Endothelial cell of umbilical vein (primary cell): ENCODE data around the gene PTPN22. TPM values are rescaled to one million over a fixed set of nuclear protein-coding genes. Genes with fewer than 3 reads are reported as not detected.

Experiments
- BruUV-seq: library from RNA; stranded (reverse); fragments of 400-500 nt; replicated peaks from 2 replicates; lab custom pipeline; 2021; lab: Mats Ljungman, UMichigan
- CTCF ChIA-PET: fragments of 300-600, 350-600 bp; sonication (Branson Sonifier 250); formaldehyde crosslinking; loops from one replicate; lab custom pipeline; 2021; ENCODE audit warnings: antibody characterized with exemption, inconsistent platforms; lab: Charles Lee
- POLR2A ChIA-PET: fragments of 300-600, 350-600 bp; sonication (Branson Sonifier 250); formaldehyde crosslinking; loops from one replicate; lab custom pipeline; 2021; ENCODE audit warnings: antibody characterized with exemption, inconsistent platforms; lab: Charles Lee
- DNase-seq: peaks from one replicate; pipeline ENCODE4 v3.0.0-alpha.2; 2011; ENCODE audit warnings: low read depth, low spot score
- FAIRE-seq: peaks from 2 replicates; lab custom pipeline; 2011; peaks lifted over from hg19 to GRCh38; lab: Jason Lieb, UNC
- H2AFZ ChIP-seq: 2 replicates; pipeline ENCODE4 v1.6.0; 2012; ENCODE audit warnings: low read depth, low read length, control low read depth, inconsistent platforms
- H3K27ac ChIP-seq: 2 replicates; pipeline ENCODE4 v1.5.1; 2011; ENCODE audit warnings: low read depth, mild to moderate bottlenecking, control low read depth, low read length, moderate library complexity; ENCODE audit not compliant: insufficient read depth
- H3K27me3 ChIP-seq, 2 experiments: 2 replicates each; pipeline versions ENCODE4 v1.6.0 to v1.6.1; 2011; ENCODE audit warnings: low read length in 2 of 2, mixed read lengths in 1 of 2; ENCODE audit not compliant: control insufficient read depth in 2 of 2, insufficient read depth in 2 of 2
- H3K36me3 ChIP-seq, 2 experiments: 2 replicates in 1 of 2; 3 replicates in 1 of 2; pipeline ENCODE4 v1.5.1; 2011; ENCODE audit warnings: low read length in 2 of 2, mild to moderate bottlenecking in 1 of 2, moderate library complexity in 1 of 2; ENCODE audit not compliant: control insufficient read depth in 2 of 2, insufficient read depth in 2 of 2; ENCODE audit errors: extremely low read depth in 1 of 2
- H3K4me1 ChIP-seq: 3 replicates; pipeline ENCODE4 v1.5.1; 2011; ENCODE audit warnings: mild to moderate bottlenecking, low read length; ENCODE audit not compliant: control insufficient read depth, insufficient read depth; ENCODE audit errors: extremely low read depth
- H3K4me2 ChIP-seq: 2 replicates; pipeline ENCODE4 v1.6.1; 2011; ENCODE audit warnings: low read length, control low read depth, mixed read lengths; ENCODE audit not compliant: insufficient read depth
- H3K4me3 ChIP-seq, 3 experiments: fragments of 200-600 bp in 1 of 3; sonication (generic), shearing (Covaris generic) in 1 of 3; replicated peaks in 1 of 3; 2 replicates each; pipeline ENCODE4 v1.5.1; 2011 to 2016; ENCODE audit warnings: control low read depth in 3 of 3, low read length in 3 of 3, mild to moderate bottlenecking in 2 of 3, inconsistent platforms in 1 of 3, low read depth in 1 of 3, moderate library complexity in 1 of 3; ENCODE audit not compliant: insufficient read depth in 1 of 3
- H3K79me2 ChIP-seq: 2 replicates; pipeline ENCODE4 v1.6.0; 2012; ENCODE audit warnings: low read length, inconsistent platforms; ENCODE audit not compliant: control insufficient read depth, insufficient read depth
- H3K9ac ChIP-seq: replicated peaks from 2 replicates; pipeline ENCODE3; 2011; ENCODE audit warnings: low read length, control low read depth; ENCODE audit not compliant: insufficient read depth; ENCODE audit errors: extremely low read depth
- H3K9me1 ChIP-seq: replicated peaks from 3 replicates; pipeline ENCODE4 v1.6.0; 2011; ENCODE audit warnings: mild to moderate bottlenecking, low read length; ENCODE audit not compliant: control insufficient read depth, insufficient read depth; ENCODE audit errors: extremely low read depth
- H3K9me3 ChIP-seq: replicated peaks from 2 replicates; pipeline ENCODE4 v1.5.1; 2012; ENCODE audit warnings: low read length, inconsistent platforms; ENCODE audit not compliant: control insufficient read depth, insufficient read depth
- H4K20me1 ChIP-seq: replicated peaks from 2 replicates; pipeline ENCODE3; 2011; ENCODE audit warnings: mild to moderate bottlenecking, low read length; ENCODE audit not compliant: control insufficient read depth, insufficient read depth; ENCODE audit errors: extremely low read depth
- CTCF ChIP-seq, 2 donors: IDR thresholded peaks; 1 replicate in 1 of 2; 2 replicates in 1 of 2; pipeline ENCODE4 v1.5.1; 2011; ENCODE audit warnings: low read length in 2 of 2, mild to moderate bottlenecking in 2 of 2, moderate library complexity in 2 of 2, control low read depth in 1 of 2, inconsistent platforms in 1 of 2, low read depth in 1 of 2; ENCODE audit not compliant: insufficient read depth in 1 of 2; ENCODE audit errors: extremely low read depth in 1 of 2
- EZH2 ChIP-seq: IDR thresholded peaks from 2 replicates; pipeline ENCODE4 v1.6.1; 2012; ENCODE audit warnings: borderline replicate concordance, low read depth, mild to moderate bottlenecking, moderate library complexity, low read length, inconsistent platforms; ENCODE audit not compliant: severe bottlenecking
- FOS ChIP-seq: IDR thresholded peaks from 2 replicates; pipeline ENCODE4 v1.6.1; 2011; ENCODE audit warnings: mild to moderate bottlenecking, low read length, moderate library complexity, borderline replicate concordance; ENCODE audit not compliant: insufficient read depth
- GATA2 ChIP-seq: IDR thresholded peaks from 2 replicates; pipeline ENCODE4 v1.7.0; 2011; ENCODE audit warnings: low read depth, mild to moderate bottlenecking, moderate library complexity, mixed read lengths, low read length; ENCODE audit not compliant: insufficient read length, insufficient read depth
- JUN ChIP-seq: IDR thresholded peaks from 2 replicates; pipeline ENCODE4 v1.6.1; 2011; ENCODE audit warnings: borderline replicate concordance, low read depth; ENCODE audit not compliant: insufficient read length, insufficient read depth
- MAX ChIP-seq: IDR thresholded peaks from 2 replicates; pipeline ENCODE4 v1.6.1; 2011; ENCODE audit not compliant: insufficient read depth, insufficient read length
- MYC ChIP-seq: IDR thresholded peaks from one replicate; pipeline ENCODE4 v1.6.1; 2011; ENCODE audit warnings: mild to moderate bottlenecking, low read depth, low read length
- POLR2A ChIP-seq: IDR thresholded peaks from 2 replicates; pipeline ENCODE4 v1.6.1; 2012; ENCODE audit warnings: low read depth, mild to moderate bottlenecking, control low read depth, low read length
- POLR2AphosphoS5 ChIP-seq: IDR thresholded peaks from 2 replicates; pipeline ENCODE4 v1.6.1; 2012; ENCODE audit warnings: low read depth, mild to moderate bottlenecking, control low read depth, low read length, moderate library complexity; ENCODE audit not compliant: insufficient read depth
- dilution Hi-C: fragments of 300-500 bp; cut with MboI; formaldehyde crosslinking; loops from one replicate; pipeline ENCODE4 v1.15.0; 2019; ENCODE audit warnings: low sequenced_read_pairs; ENCODE audit not compliant: extremely low pct_ligation_motif_present
- intact Hi-C: fragments of 100-400 bp; cut with micrococcal nuclease; formaldehyde crosslinking; loops from one replicate; pipeline ENCODE4 v1.10.0; 2022
- polyA plus RNA-seq, 4 experiments: library from polyadenylated mRNA; depleted of rRNA in 3 of 4; stranded (reverse) in 3 of 4; unstranded in 1 of 4; fragments of >200 nt; gene quantifications; 2 replicates each; pipeline versions ENCODE4 v1.2.1 to v1.2.3, GENCODE V29; 2011 to 2012; ENCODE audit warnings: missing spikeins in 1 of 4
- total RNA-seq: library from RNA; stranded (reverse); gene quantifications from 2 replicates; pipeline ENCODE4 v1.2.3, GENCODE V29; 2021

Gene PTPN22
- total and polyA plus RNA-seq, 2 donors (not counting 3 experiments of a cell fraction or from before 2014, with no cell fraction given), result not detected

- dilution Hi-C loops (no loop called here), intact Hi-C loops (no loop called here)
- Histone ChIP-seq H3K79me2 (no peaks in the 10 kb centered on the region), H2AFZ (peak overlapping the region; percentile 21), H3K9me1 (no peaks in the 10 kb centered on the region), H4K20me1 (no peaks in the 10 kb centered on the region), H3K9me3 (no peaks in the 10 kb centered on the region), H3K36me3 (no peaks in the 10 kb centered on the region), H3K4me2 (no peak overlapping the region), H3K9ac (no peak overlapping the region), H3K4me3 (no peak overlapping the region), H3K27me3 (no peaks in the 10 kb centered on the region), H3K27ac (no peak overlapping the region), H3K4me1 (no peaks in the 10 kb centered on the region)
- no TSS peak for BruUV-seq
- TF ChIP-seq MYC, result no peak
- TF ChIP-seq FOS, result no peak
- no peak for TF ChIP-seq JUN
- POLR2A ChIA-PET, result no interaction called here
- FAIRE-seq (no peak), DNase-seq (no peak)
- CTCF ChIA-PET, result interaction anchor here (1.6 kb wide), 1 partner anchor 18 kb away, joined by 3 read pairs; the partner anchor contains the start of gene RSBN1
Observed at GRCh38 chr1:113830039-113830438, 41.5 kb downstream of the PTPN22 start.

- DNase-seq (no peak), FAIRE-seq (peak; percentile 48)
- Histone ChIP-seq H3K4me2 (no peak overlapping the region), H3K27ac (no peak overlapping the region), H3K4me1 (no peaks in the 10 kb centered on the region), H3K9ac (no peak overlapping the region), H3K79me2 (no peaks in the 10 kb centered on the region), H2AFZ (no peak overlapping the region), H4K20me1 (no peaks in the 10 kb centered on the region), H3K9me1 (no peaks in the 10 kb centered on the region), H3K36me3 (no peaks in the 10 kb centered on the region), H3K9me3 (no peaks in the 10 kb centered on the region), H3K4me3 (no peak overlapping the region), H3K27me3 (no peaks in the 10 kb centered on the region)
- POLR2A ChIA-PET, result no interaction called here
- CTCF ChIA-PET, result no interaction called here
- intact Hi-C loops (no loop called here), dilution Hi-C loops (no loop called here)
- TF ChIP-seq EZH2, result no peak
- no peak for TF ChIP-seq POLR2A
- TF ChIP-seq FOS, result no peak
- no peak for TF ChIP-seq MAX
- TF ChIP-seq POLR2AphosphoS5, result no peak
- no peak for TF ChIP-seq GATA2
- no peak for TF ChIP-seq CTCF (IDR thresholded peaks at IDR 0.05; ENCODE audit: extremely low read depth in 1 of 2, insufficient read depth in 1 of 2, low read depth in 1 of 2, low read length in 2 of 2)
- TF ChIP-seq JUN, result no peak
- TF ChIP-seq MYC, result no peak
- no TSS peak for BruUV-seq
Observed at GRCh38 chr1:113821916-113822315, 49.6 kb downstream of the PTPN22 start.
